Measurements from ENCODE around the gene SLC25A53. TPM values are rescaled to one million over a fixed set of nuclear protein-coding genes. Genes with fewer than 3 reads are reported as not detected.
"Not testable (repeated sequence)": the region's sequence is repeated elsewhere in the genome, so short reads cannot be mapped to it uniquely, and the experiment has no call there.

The SLC25A53 gene
- total and polyA plus RNA-seq, 8 donors, result 3.0 to 5.8 (median 4.0) TPM

DNA sequence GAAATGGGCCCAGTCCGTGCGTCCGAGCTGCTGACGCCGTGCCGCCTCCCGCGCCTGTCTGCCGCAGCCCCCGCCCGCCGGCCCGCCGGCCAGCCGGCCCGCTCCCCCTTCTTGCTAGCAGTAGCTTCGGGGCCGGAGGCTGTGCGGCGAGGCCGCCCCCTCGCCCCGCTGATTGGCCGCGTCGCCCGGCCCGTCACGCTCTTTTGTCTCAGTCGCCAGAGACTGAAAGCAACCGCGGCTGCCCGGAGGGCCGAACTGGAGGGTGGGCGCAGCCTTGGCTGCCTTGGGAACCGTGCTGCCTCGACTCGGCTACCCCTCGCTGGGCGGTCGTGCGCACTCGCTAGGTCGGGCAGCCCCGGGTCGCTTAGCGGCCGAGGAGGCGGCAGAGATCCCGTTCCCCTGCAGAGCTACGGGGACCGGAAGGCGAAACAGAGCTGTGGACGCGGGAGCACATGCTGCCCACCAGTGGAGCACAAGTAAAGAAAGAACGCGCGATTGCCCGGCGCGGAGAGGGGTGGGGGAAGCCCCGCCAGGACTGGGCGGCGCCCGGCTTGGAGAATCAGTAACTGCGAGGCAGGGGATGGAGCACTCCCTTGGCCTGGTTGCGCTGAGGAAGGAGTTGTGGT lies 44.4 kb downstream of the SLC25A53 start, which contains the start of gene ZCCHC18:
TSS of gene ZCCHC18 (plus strand) at position 198 of the 626 bp plus-strand sequence. CDS start 1,589 bp downstream, outside the sequence.
- Histone ChIP-seq H3K27ac (peak within 1 kb of the TSS in 1 of 4 donors; percentile 12), H3K4me1 (no peaks in the 10 kb centered on the region), H3K36me3 (no peaks in the 10 kb centered on the region), H3K4me3 (peak within 1 kb of the TSS; percentile 15 to 54 (median 30)), H3K9me3 (no peaks in the 10 kb centered on the region), H3K27me3 (no peaks in the 10 kb centered on the region)
- DNase-seq (peak in 4 of 6 donors; percentile 17 to 75 (median 46)), ATAC-seq (peak; percentile 70 to 81 (median 76)), FAIRE-seq (no peak)
- TF ChIP-seq, protein P1, sequence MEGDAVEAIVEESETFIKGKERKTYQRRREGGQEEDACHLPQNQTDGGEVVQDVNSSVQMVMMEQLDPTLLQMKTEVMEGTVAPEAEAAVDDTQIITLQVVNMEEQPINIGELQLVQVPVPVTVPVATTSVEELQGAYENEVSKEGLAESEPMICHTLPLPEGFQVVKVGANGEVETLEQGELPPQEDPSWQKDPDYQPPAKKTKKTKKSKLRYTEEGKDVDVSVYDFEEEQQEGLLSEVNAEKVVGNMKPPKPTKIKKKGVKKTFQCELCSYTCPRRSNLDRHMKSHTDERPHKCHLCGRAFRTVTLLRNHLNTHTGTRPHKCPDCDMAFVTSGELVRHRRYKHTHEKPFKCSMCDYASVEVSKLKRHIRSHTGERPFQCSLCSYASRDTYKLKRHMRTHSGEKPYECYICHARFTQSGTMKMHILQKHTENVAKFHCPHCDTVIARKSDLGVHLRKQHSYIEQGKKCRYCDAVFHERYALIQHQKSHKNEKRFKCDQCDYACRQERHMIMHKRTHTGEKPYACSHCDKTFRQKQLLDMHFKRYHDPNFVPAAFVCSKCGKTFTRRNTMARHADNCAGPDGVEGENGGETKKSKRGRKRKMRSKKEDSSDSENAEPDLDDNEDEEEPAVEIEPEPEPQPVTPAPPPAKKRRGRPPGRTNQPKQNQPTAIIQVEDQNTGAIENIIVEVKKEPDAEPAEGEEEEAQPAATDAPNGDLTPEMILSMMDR (IDR thresholded peaks at IDR 0.05), result no peak
- 0 to 22% methylated on average over 53 to 67 of the region's 67 CpGs for WGBS, 2 donors
- intact Hi-C loops (cut with DNase I), result no loop called here

DNA sequence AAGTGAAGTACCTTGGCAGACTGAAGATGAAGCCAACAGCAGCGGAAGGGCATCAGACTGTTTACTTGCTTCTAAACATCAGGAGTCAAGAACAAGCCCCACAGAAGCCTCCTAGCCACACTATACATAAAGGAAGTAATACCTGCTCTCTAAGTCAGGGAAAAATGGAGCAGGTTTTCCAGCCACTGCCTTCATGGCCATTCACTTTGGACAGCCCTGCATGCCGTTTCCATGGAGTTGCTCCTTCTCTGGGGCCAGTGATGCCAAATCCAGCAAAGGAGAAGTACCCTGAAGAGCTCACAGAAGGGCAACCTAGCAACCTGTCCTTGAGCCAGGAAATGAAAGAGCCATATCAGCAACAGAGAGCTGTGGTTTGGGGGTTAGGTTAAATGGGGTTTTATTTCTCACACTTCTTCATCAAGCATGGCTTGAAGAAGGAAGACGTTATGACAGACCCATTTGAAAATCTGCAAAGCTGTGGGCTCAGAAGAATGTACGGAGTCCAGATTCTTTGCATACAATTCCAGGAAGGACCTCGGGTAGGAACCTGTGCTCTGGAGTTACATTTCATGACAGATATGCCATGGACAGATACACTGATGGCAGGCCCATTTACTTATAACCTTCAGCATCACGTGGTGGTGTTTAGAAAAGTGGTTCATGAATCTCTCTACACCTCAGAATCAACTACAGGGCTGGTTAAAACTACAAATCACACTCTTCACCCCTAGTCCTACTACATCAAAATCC lies 46.1 kb downstream of the SLC25A53 start:
- H3K4me1 ChIP-seq; H3K36me3 ChIP-seq; H3K27me3 ChIP-seq; DNase-seq; H3K4me3 ChIP-seq; H3K27ac ChIP-seq; H3K9me3 ChIP-seq; intact Hi-C loops (cut with DNase I); FAIRE-seq: not testable (repeated sequence)
- WGBS, 2 donors, result 51 to 67% methylated on average over 6 of the region's 6 CpGs
- ATAC-seq, result peak in 2 of 4 donors; percentile 18 to 40

DNA sequence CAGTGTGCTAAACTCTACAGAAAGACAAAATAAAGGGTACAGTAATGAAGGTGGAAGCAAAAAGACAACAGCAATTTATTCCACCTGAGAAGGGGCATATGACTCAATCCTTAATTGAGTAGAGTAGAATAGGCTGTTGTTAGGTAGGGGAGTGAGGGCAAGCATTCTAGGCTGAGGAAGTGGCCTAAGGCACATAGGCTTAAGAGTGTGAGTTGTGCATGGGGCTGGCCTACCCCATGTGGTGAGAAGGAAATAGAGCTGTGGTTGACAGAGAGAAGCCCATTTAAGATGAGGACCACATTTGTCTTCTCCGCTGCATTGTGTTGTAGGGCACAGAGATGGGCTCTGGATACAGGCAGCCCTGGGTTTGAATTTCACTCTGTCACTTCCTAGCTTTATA lies 47.9 kb downstream of the SLC25A53 start:
- intact Hi-C loops (cut with DNase I), result no loop called here
- H3K4me1 ChIP-seq, result no peaks in the 10 kb centered on the region
- H3K27ac ChIP-seq, result no peak overlapping the region
- no peaks in the 10 kb centered on the region for H3K36me3 ChIP-seq
- peaks cover 0 to 9% (median 0%) of the 10 kb centered on the region in 4 donors for H3K27me3 ChIP-seq
- no peaks in the 10 kb centered on the region for H3K9me3 ChIP-seq
- DNase-seq, result no peak
- no peak overlapping the region for H3K4me3 ChIP-seq
- no peak for ATAC-seq
- TF ChIP-seq, protein P1 (IDR thresholded peaks at IDR 0.05), result no peak
- FAIRE-seq, result no peak
- WGBS, 2 donors, result 53 to 95% methylated on average over 1 of the region's 1 CpG

DNA sequence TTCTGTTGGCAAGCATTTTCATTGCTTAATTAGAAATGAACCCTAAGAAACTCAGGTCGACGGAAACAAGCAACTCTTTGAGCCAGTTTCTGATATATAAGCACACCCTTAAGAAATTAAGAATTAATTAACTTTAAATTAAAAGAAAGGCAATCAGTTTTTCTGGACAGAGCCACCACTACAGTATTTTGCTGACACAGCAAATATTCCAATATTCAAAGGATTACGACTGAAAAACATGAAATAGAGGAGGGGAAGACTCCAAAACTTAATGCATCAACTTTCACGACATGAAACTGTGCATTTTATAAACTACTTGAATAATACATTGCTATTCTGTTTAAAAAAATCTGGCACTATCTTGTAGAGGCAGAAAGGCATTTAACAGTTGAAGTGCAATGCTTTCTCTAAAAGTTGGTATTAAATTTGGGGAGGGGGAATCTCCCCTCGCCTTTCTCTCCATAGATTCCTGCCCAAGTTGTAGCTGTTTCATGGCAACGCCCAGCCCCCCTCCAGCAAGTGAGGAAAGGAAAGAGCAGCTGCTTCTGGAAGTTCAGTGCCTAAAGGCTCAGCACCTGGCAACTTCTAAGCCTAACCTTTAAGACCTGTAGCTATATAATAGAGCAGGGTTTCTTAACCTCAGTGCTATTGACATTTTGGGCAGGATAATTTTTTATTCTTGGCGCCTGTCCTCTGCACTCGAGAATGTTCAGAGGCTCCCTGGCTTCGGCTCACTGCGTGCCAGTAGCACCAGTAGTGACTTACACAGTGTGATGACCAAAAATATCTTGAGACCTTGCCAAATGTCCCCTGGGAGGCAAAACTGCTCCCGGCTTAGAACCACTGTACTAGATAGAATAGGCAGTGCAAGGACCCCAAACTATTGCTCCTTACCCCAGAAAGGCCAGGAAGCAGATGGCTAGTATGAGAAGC lies 51.2 kb downstream of the SLC25A53 start:
- intact Hi-C loops (cut with DNase I), result no loop called here
- ATAC-seq (no peak), FAIRE-seq (no peak), DNase-seq (no peak)
- H3K4me3 ChIP-seq, result no peak overlapping the region
- no peaks in the 10 kb centered on the region for H3K9me3 ChIP-seq
- WGBS, 2 donors, result 58 to 68% methylated on average over 11 of the region's 11 CpGs
- no peaks in the 10 kb centered on the region for H3K4me1 ChIP-seq
- no peak overlapping the region for H3K27ac ChIP-seq
- H3K36me3 ChIP-seq, result no peaks in the 10 kb centered on the region
- H3K27me3 ChIP-seq, result peaks cover 0 to 14% (median 0%) of the 10 kb centered on the region in 4 donors
- TF ChIP-seq, protein P1 (IDR thresholded peaks at IDR 0.05), result no peak

DNA sequence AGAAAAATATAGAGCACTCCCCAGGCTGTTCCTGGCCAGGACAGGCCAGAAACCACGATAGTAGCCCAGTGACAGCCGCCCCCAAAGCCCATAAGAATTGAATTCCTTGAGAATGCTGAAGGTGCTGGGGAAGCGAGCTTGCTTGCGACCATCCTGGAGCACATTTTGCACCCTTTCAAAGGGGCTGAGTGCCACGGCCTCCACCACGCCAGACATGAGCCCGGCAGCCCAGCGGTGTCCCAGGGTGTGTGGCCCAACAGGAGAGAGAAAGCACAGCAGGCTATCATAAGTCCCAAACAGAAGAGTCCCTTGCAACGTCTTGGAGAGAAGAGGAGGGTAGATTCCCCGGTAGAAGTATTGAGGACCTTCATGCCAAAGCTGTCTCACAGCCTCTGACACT lies 52.1 kb downstream of the SLC25A53 start:
- FAIRE-seq, result no peak
- no peak for ATAC-seq
- Histone ChIP-seq H3K4me3 (no peak overlapping the region), H3K9me3 (no peaks in the 10 kb centered on the region), H3K27ac (no peak overlapping the region), H3K36me3 (no peaks in the 10 kb centered on the region), H3K4me1 (no peaks in the 10 kb centered on the region), H3K27me3 (peaks cover 0 to 24% (median 0%) of the 10 kb centered on the region in 4 donors)
- TF ChIP-seq, protein P1 (IDR thresholded peaks at IDR 0.05), result no peak
- 75 to 79% methylated on average over 10 of the region's 10 CpGs for WGBS, 2 donors
- no peak for DNase-seq
- intact Hi-C loops (cut with DNase I), result no loop called here

Data from pancreas (tissue), 10 donors.